Right hindlimb (tissue), 1 donor: ENCODE data around the gene DOK7.

Experiments used
- DNase-seq: peaks from one replicate; pipeline ENCODE4 v3.0.0-alpha.2; 2018

DOK7 gene

DNA sequence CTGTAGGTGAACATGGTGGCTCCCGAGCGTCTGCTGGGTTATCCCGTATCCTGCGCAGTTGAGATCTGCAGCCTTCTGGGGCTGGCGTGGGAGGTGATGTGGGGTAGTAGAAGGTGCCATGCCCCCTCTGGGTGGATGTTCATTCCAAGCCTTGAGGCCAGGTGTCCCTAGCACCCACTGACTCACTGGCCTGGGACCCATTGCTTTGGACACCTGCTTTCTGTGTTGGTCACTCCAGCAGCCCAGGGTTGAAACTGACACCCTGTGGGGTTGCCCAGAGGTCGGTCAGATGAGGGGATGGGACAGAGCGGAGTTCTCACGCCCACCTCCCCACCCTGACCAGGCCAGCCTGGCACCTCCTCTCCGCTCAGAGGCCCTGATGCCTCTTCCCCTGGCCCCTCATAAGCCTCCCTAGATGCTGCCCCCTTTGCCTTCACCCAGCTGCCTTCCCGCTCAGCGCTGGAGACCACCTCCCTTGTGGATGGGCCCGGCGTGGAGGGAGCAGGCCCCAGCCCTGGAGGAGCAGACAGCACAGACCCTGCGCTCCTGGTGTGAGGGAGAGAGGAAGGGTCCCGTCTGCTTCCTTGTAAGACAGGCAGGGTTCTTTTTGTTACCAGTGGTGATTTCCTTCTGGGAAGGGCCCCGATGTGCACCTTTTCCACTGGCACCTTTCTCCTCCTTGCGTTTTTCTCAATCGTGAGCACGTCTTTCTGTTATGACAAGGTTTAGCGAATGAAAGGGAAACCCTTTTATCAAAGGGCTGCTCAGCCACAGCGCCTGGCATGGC, 2.0 kb downstream of the DOK7 start:
- DNase-seq: no peak

DNA sequence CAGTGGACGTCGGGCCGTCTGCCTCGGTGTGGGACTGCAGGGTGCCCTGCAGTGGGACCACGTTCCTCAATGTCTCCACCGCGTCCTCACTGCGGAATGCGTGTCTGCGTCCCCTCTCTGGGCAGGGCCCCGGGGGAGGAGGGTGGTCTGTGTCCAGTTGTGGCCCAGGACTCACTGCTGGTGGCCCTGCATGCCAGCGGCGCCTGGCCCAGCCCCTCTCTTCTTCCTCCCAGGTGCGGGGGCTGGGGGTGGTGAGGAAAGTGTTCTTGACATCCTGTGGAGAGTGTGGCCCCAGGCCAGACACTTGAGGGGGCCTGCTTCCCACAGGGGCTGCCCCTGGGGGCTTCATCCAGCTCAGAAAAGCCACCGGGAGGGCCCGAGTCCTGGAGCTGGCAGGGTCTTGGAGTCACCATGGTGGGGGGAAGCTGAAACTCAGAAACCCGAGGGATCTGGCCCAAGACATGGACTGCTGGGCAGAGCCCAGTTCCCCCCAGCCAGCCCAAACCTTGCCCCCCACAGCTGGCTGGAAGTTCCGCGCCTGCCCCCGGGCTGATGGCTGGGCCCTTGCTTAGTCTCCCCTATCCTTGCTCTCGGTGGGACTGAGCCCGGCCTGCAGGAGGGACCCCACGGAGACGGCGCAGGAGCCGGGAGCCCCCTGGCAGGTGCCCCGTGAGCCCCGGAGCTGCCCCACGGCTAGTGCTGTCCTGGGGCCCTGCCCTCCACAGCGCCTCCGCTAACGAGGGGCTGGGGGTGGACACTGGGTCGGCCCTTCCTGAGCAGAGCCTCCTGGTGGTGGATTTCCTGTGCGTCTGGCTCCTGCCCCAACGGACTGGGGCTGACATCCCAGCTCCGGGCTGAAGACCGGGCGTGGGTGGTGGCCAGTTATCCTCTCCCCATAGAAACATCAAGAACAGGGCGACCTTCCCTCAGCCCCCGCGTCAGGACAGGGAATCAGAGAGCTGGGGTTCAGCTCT, 2.9 kb downstream of the DOK7 start:
- no peak for DNase-seq

DNA sequence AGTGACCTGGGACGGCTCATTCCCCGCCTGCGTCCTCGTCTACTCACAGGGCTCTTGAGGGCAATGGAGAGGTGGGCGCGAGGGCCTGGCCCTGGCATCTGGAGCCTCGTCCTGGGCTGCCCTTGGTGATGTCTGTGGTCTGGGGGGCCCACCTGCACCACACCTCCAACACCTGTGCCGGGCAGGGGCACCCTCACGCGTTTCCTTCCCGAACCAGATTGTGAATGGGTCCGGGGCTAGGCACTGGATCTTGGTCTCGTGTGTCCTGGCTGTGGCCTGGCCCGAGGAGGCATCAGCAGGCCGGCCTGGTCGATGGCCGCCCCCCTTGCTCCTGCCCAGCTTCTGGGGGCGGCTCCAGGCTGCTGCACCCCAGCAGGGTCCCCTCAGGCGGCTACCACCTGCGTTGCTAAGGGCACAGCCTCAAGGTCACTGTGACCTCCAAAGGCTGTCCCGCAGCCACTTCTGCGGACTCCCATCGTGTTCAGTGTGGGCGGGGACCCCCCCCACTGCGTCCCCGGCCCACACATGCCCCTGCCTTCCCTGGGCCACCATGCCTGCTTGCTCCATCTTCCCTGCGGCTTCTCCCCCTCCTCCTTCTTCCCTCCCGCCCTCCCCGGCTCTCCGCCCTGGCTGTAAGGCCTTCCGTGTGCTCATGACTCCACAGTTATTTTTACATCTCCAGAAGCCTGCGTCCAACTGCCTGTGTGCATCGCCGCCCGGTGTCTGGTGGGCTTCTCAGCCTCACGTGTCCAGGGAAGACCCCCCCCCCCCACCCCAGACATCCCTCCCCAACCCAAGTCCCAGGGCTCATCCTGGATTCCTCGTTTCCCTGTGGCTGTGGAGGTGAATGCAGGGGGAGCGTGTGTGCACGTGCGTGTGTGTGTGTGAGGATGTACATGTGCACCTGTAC, 3.8 kb downstream of the DOK7 start:
- DNase-seq: no peak

DNA sequence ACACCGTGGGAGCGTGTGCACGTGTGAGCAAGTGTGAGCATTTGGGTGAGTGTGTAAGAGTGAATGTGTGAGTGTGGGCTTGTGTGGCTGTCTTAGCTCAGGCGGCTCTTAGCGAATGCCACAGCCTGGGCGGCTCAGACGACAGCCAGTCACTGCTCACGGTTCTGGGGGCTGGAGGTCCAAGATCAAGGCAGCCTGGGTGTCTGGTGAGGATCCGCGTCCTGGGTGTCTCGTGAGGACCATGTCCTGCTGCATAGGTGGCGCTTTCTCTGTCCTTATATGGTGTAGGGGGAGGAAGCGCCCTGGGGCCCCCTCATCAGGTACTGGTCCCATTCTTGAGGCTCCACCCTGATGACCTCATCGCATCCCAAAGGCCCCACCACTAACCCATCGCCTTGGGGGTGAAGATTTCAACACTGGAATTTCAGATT, 4.5 kb downstream of the DOK7 start:
- DNase-seq: no peak

DNA sequence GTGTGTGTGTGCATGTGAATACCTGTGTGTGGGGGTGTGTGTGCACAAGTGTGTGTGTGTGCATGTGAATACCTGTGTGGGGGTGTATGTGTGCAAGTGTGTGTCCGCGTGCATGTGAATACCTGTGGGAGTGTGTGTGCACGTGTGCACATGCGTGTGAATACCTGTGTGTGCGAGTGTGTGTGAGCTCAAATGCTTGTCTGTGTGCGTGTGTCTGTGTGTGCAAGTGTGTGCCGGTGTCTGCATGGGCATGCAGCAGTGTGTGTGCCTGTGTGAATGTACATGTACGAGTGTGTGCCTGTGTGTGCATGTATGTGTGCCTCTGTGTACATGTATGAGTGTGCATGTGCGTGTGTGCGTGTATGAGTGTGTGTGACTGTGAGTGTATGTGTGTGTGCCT, 5.0 kb downstream of the DOK7 start:
- DNase-seq: no peak

DNA sequence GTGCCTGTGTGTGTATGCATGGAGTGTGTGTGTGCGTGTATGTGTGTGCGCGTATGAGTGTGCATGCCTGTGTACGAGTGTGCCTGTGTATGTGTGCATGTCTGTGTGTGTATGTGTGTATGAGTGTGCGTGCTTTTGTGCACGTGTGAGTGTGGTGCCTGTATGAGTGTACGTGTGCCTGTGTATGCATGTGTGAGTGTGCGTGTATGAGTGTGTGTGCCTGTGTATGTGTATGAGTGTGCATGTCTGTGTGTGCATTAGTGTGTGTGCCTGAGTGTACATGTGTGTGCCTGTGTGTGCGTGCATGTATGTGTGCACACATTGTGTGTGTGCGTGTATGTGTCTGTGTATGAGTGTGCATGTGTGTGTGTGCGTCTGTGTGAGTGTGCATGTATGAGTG, 5.7 kb downstream of the DOK7 start:
- no peak for DNase-seq

DNA sequence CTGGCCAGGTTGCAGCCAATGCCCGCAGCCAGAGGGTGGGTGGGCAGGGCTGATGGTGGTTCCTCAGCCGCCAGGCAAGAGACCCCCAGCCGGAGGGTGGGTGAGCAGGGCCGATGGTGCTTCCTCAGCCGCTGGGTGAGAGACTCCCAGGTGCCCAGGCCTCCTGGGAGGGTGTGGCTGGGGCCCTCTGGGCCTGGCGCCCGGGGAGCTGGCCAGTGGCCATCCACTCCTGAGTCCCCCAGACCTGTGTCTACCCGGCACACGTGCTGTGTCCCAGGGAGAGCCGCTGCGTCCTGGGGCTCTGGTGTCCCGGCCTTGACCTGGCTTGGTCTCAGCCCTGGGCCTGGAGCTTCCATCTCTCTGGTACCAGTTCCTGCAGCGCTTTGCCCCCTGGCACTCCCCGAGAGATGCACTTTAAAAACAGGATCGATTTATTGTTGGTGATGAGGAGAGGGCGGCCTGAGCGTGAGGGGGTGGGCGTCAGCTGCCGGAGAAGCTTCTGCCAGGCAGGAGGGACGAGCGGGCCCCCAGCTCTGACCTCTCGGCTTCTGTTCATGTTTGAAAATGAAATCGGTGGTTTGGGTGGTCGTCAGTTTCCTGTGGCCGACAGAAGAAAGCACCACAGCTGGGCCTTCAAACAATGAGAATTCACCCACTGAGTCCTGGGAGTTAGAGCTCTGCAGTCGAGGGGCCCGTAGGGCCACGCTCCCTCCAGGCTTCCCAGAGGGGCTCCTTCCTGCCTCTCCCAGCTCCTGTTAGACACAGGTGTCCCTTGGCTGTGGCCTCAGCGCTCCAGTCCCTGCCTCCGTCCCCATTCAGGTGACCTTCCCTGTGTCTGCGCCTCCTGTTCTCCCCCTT, 6.5 kb downstream of the DOK7 start:
- DNase-seq: no peak

DNA sequence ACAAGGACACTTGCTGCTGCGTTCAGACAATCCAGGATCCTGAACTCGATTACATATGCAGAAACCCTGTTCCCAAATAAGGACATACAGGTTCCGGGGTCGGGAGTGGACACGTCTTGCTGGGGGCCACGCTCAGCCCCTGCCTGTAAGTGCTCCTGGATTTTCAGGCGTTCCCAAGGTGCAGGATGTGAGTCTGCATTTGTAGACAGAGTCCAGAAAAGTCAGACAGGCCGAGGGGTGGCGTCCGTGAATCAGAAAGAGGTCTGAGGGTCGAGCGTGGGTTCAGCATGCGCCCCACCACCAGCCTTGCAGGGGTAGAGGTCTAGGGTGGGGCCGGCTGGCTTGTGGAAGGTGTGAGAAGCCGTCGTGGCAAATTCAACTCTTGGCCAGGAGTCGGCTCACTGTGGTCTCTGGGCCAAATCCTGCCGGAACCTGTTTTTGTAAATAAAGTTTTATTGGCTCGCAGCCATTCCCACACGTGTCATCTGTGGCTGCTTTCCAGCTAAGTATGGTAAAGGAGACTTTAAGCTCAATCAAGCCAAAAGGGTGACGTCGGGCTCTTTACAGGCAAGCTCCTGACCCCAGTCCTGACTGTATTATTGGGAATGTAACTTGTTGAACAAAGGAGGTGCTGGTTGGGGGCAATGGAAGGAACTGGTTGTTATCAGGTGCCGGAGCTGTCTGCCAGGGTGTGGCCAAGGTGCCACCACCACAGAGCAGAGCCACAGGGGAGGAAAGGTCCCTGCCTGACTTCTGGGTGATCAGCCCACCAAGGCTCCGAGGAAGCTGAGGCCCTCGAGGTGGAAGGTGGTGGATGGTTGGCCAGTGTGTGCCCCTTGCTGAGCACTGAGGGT, 7.4 kb downstream of the DOK7 start:
- peak; percentile 65 for DNase-seq

DNA sequence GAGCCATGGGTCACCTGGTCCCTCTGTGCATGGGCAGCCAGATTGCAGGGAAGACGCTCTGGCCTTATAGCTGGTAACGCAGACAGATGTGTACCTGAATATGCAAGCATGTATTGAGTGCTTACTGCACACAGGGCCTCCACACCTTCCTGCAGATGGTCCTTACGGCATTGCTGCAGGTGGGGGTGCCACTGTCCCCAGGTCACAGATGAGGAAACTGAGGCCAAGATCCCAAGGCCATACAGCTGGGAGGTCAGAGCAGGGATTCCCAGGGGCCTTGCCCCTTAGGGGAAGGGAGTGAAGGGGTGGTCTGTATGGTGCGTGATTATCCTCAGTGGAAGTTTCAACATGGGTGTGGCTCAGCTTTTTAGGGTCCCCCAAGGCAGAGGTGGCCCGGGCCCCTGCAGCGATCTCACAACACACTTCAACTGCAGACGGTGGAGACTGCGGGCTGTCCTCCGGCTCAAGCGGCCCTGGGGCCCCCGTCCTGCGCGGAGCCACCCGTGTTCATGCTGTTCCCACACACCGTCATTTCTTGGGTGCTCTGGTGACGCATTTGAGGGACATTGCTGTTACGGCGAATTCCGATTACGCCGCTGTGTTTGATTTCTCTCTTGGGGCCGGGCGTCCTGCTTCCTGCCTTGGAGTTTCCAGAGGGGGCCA, 8.1 kb downstream of the DOK7 start:
- no peak for DNase-seq

DNA sequence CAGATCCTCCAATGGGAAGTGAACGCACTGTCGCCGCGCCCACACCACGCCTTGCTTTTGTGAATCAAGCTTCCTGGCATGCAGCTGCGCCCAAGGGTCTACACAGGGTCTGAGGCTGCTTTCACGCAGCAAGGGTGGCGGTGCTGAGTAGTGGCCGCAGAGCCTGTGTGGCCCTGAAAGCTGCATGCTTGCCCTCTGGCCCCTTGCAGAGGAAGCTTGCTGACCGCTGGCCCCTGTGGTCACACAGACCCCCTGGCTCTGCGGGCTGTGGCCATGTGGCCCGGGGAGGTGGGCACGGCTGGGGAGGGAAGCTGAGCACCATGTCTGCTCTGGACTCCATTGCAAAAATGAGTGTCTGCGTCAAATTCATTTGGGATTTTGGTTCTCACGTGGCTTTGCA, 8.8 kb downstream of the DOK7 start:
- DNase-seq: no peak

DNA sequence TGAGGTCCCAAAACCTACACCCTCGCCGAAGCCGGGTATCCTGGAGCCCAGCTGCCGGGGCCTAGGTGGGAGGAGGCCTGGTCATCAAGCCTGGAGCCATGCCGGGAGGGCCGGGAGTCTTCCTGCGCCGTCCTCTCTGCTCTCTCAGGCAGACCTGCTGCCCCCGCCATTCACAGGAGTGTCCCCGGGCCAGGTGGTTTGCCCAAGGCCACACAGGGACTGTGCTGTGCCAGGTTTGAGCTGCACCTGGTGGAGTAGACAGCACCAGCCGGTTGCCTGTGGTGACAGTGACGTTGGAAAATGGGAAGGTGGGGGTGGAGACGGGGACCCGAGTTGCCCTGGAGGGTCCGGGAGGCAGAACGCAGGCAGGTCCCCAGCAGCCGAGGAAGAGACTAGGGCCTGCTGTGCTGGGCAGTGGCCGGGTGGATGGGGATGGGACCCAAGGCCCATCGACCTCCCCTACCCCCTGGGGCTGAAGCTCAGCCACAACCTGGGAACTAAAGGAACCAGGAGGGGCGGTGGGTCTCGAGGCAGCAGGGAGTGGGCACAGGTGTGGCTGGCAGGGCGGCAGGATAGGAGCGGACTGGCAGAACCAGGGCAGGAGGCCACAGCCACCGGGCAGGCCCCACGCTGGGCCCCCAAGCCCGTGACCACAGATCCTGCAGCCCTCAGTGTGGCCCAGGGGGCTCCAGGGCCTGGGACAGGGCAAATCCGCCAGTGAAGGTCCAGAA, 9.5 kb downstream of the DOK7 start:
- no peak for DNase-seq

DNA sequence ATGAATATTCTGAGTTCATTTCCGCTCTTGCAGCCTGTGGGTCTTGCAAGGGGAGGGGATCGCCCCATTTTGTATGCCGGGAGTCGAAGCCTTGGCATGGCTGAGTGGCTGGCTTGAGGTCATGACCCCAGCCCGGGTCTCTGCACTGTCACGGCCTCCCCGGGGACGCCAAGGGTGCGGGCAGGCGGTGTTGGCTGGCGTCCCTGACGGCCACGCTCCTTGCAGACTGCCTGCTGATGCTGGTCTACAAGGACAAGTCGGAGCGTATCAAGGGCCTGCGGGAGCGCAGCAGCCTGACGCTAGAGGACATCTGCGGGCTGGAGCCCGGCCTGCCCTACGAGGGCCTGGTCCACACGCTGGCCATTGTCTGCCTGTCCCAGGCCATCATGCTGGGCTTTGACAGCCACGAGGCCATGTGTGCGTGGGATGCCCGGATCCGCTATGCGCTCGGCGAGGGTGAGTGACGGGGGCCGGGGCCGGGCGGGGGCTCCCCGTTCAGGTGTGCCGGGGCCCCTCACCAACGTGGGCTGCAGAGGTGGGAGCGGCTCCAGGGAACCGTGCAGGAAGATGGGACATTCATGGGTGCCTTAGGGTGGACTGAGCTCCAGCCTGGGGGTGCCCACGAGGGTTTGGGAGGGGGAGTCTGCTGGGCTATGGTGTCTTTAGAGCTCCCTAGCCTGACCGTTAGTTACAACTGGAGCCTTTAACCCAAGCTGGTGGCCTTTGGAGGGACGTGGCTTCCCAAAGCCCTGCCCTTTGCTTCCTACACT, 10.3 kb downstream of the DOK7 start:
- no peak for DNase-seq

DNA sequence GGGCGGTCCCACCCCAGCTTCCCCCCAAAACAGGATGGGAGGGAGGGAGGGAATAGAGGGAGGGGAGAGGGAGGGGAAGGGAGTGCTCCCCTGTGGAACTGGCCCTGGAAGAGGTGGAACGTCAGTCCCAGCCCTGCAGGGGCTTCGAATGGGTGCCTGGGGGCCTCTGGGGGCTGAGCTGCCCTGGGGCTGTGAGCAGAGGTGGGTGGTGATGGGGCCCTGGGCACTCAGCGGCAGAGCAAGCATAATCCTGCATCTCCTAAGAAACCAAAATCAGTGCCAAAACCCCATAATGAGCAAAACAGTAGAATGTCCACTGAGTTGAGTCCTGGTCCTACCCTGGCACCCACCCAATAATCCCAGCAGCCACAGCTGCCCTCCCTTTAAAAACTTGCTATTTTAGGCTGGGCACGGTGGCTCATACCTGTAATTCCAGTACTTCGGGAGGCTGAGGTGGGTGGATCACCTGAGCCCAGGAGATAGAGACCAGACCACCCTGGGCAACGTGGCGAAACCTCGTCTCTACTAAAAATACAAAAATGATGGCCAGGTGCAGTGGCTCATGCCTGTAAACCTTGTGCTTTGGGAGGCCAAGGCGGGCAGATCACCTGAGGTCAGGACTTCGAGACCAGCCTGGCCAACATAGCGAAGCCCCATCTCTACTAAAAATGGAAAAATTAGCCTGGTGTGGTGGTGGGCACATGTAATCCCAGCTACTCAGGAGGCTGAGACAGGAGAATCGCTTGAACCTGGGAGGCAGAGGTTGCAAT, 11.1 kb downstream of the DOK7 start:
- DNase-seq: no peak

DNA sequence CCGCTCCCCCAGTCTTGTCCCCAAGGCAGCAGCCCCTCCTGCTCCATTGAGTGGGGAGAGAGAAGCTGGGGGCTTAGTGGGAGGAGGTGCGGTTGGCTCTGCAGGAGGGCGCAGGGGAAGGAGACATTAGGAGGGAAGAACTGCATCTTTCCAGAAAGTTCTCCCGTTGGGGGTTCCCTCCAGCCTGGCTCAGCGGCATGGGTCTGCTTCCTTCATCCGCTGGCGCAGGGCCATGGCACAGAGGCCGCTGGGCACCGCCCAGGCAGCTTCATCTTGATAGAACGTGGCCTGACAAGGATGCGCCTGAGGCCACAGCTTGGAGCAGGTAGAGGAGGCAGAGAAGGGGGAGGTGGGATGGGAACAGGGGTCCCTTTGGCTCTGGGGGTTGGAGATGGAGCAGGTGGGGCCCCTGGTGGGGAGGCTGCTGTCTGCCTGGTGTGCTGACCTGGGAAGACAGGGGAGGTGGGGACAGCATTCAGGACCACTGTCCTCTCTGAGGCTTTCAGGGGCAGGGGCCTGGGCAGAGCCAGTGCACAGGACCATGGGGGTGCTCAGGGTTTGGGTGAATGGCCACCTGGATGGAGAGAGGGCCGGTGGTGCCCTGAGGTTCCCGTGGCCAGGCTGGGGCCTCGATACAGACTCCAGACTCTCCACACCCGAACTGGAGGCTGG, 12.1 kb downstream of the DOK7 start:
- no peak for DNase-seq

DNA sequence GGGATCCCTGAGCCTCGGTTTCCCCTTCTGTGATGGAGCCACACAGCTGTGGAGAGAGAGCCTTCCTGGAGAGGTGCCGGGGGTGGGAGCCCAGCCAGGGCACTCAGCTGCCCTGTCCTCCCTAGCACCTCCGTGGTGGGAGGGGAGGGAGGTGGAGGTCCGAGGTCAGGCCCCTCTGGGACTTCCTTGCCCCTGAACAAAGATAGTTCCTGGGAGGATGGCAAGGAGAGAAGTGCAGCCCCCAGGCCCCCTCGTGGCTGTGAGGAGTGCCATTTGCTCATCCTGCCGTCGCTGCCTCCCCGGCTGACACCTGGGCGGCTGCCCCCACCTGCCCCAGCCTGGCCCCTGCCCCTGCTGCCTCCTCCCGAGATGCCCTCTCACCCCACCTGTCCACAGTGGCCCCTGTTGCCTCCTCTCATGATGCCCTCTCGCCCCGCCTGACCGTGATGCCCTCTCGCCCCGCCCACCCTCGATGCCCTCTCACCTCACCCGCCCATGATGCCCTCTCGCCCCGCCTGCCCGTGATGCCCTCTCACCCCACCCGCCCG, 12.7 kb downstream of the DOK7 start:
- no peak for DNase-seq

DNA sequence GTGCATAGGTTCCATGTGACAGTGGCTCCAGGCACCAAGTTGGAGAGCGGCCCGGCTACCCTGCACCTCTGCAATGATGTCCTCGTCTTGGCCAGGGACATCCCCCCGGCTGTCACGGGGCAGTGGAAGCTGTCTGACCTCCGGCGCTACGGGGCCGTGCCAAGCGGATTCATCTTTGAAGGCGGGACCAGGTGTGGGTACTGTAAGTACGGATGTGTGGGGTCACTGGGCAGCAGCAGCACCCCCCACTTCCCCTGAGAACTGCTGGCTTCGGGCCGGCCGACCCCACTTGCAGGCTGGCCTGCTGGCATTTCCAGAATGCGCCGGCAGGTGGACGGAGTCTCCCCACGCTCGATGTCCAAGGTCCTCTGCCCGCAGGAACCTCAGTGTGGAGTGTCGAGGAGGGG, 13.2 kb downstream of the DOK7 start:
- DNase-seq: no peak
